Peyer's patch (tissue), 4 donors: Measurements from ENCODE around the gene SAMD11. TPM values are rescaled to one million over a fixed set of nuclear protein-coding genes. Genes with fewer than 3 reads are reported as not detected.

Source experiments
- DNase-seq, 3 donors: peaks; one replicate each; pipeline ENCODE4 v3.0.0-alpha.2; 2017 to 2019
- H3K27ac ChIP-seq, 4 donors: fragments of 200-600 bp; sonication (generic); one replicate each; pipeline ENCODE4 v1.5.1; 2016 to 2019
- H3K27me3 ChIP-seq, 2 donors: fragments of 200-600 bp; sonication (generic); one replicate each; pipeline ENCODE4 v1.5.1; 2019
- H3K36me3 ChIP-seq, 3 donors: fragments of 200-600 bp; sonication (generic); one replicate each; pipeline ENCODE4 v1.5.1; 2016 to 2019
- H3K4me1 ChIP-seq, 4 donors: fragments of 200-600 bp; sonication (generic); one replicate each; pipeline ENCODE4 v1.5.1; 2016 to 2019
- H3K4me3 ChIP-seq, 4 donors: fragments of 200-600 bp; sonication (generic); 1 replicate in 3 of 4; 2 replicates in 1 of 4; pipeline ENCODE4 v1.5.1; 2016 to 2019; ENCODE audit warnings: mild to moderate bottlenecking in 1 of 4
- H3K9me3 ChIP-seq, 4 donors: fragments of 200-600 bp; sonication (generic); one replicate each; pipeline ENCODE4 v1.5.1; 2016 to 2019; ENCODE audit warnings: mild to moderate bottlenecking in 1 of 4
- CTCF ChIP-seq, 6 experiments: fragments of 450-650 bp in 4 of 6; fragments of 200-600 bp in 2 of 6; sonication (generic) in 1 of 6; IDR thresholded peaks; one replicate each; pipeline ENCODE4 v1.5.1; 2017 to 2019; ENCODE audit warnings: antibody characterized with exemption in 6 of 6, mild to moderate bottlenecking in 3 of 6, moderate library complexity in 1 of 6
- POLR2A ChIP-seq, 2 donors: fragments of 450-650 bp; IDR thresholded peaks; one replicate each; pipeline ENCODE4 v1.5.1; 2017; ENCODE audit warnings: antibody characterized with exemption in 2 of 2, mild to moderate bottlenecking in 2 of 2, moderate library complexity in 2 of 2
- total RNA-seq, 4 donors: library from RNA; depleted of rRNA; stranded (reverse); fragments of >200 nt; gene quantifications; one replicate each; pipeline ENCODE4 v1.1.0, GENCODE V29; 2016

SAMD11 gene
- total RNA-seq, 4 donors from 2014 or later: 1.1 to 5.0 (median 2.2) TPM

DNA sequence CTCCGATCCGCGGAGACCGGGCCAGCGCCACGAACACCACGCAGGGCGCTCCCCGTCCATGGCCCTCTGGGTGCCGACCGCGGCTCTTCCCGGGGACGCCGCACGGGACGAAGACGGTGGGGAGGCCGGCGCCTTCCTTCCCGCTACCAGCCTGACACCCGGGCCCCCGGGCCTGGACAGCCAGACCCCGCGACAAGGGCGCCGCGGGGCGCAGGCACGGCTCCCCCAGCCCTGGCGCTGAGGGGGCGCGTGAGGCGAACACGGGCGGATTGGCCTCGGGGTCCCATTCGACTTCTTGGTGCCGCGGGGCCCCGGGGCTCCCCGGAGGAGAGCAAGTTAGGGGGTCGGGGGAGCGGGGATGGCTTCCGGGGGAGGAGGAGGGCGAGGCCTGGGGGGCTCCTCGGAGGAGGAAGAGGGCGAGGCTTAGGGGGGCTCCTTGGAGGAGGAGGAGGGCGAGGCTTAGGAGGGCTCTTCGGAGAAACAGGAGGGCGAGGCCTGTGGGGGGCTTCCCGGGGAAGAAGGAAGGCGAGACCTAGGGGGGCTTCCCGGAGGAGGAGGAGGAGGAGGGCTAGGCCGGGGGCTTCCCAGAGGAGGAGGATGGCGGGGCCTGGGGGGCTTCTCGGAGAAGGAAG lies 36.1 kb downstream of the SAMD11 start:
- Histone ChIP-seq H3K27me3 (no peaks in the 10 kb centered on the region), H3K4me1 (peaks cover 5 to 36% (median 24%) of the 10 kb centered on the region in 4 donors), H3K27ac (peak overlapping the region in 2 of 4 donors; percentile 35 to 72), H3K9me3 (no peaks in the 10 kb centered on the region), H3K4me3 (peak overlapping the region; percentile 88 to 100 (median 92)), H3K36me3 (peaks cover 0 to 31% (median 0%) of the 10 kb centered on the region in 3 donors)
- TF ChIP-seq CTCF (IDR thresholded peaks at IDR 0.05) (no peak), POLR2A (IDR thresholded peaks at IDR 0.05) (no peak)
- no peak for DNase-seq

DNA sequence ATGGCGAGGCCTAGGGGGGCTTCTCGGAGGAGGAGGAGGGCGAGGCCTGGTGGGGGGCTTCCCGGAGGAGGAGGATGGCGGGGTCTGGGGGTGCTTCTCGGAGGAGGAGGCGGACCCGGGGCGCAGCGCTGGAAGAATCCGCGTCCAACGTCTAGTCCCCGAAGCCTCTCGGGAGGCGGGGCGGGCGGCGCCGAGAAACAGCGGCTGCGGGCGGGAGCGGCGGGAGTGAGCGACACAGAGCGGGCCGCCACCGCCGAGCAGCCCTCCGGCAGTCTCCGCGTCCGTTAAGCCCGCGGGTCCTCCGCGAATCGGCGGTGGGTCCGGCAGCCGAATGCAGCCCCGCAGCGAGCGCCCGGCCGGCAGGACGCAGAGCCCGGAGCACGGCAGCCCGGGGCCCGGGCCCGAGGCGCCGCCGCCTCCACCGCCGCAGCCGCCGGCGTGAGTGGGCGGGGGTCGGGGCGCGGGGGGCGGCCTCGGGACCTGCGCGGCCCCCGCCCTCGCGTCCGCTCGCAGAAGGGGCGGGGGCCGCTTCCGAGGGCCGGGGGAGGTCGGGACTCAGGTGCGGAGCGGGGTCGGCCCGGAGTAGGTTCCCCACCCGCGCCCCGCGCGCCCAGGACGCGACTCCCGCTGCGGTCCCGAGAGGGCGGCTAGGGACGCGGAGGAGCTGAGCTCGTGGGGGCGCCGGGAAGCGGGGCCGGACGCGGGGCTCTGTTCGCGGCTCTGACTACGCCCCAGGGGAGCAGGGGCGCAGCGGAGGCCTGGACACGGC lies 36.8 kb downstream of the SAMD11 start, which contains the start of gene KLHL17:
KLHL17 (plus strand) TSS at position 222 of the 769 bp plus-strand sequence; CDS start at position 332, 110 bp downstream.
- TF ChIP-seq POLR2A (IDR thresholded peaks at IDR 0.05): no peak
- TF ChIP-seq CTCF (IDR thresholded peaks at IDR 0.05): peak in 1 of 6 experiments; percentile 8
- no peaks in the 10 kb centered on the region for H3K27me3 ChIP-seq
- peak within 1 kb of the TSS; percentile 88 to 100 (median 92) for H3K4me3 ChIP-seq
- DNase-seq: peak; percentile 75 to 89 (median 82)
- H3K9me3 ChIP-seq: no peaks in the 10 kb centered on the region
- H3K4me1 ChIP-seq: peaks cover 5 to 36% (median 24%) of the 10 kb centered on the region in 4 donors
- peak within 1 kb of the TSS in 2 of 4 donors; percentile 35 to 72 for H3K27ac ChIP-seq
- peaks cover 0 to 24% (median 0%) of the 10 kb centered on the region in 3 donors for H3K36me3 ChIP-seq

DNA sequence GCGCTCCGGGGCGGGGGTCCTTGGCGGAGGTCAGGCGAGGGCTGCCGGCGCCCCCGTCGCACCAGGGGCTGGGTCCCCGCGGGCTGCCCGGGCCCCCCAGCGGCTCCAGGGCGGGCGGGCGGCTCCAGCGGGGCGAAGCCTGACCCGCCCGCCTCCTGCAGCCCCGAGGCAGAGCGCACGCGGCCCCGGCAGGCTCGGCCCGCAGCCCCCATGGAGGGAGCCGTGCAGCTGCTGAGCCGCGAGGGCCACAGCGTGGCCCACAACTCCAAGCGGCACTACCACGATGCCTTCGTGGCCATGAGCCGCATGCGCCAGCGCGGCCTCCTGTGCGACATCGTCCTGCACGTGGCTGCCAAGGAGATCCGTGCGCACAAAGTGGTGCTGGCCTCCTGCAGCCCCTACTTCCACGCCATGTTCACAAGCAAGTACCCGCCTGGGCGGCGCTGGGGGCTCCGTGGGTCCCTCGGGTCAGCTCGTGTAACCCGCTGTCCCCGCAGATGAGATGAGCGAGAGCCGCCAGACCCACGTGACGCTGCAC lies 37.5 kb downstream of the SAMD11 start:
- no peak for TF ChIP-seq POLR2A (IDR thresholded peaks at IDR 0.05)
- no peak for TF ChIP-seq CTCF (IDR thresholded peaks at IDR 0.05)
- no peaks in the 10 kb centered on the region for H3K27me3 ChIP-seq
- H3K4me3 ChIP-seq: peak overlapping the region; percentile 88 to 100 (median 92)
- peaks cover 5 to 43% (median 27%) of the 10 kb centered on the region in 4 donors for H3K4me1 ChIP-seq
- H3K27ac ChIP-seq: peak overlapping the region in 2 of 4 donors; percentile 35 to 72
- H3K9me3 ChIP-seq: no peaks in the 10 kb centered on the region
- DNase-seq: no peak
- peaks cover 0 to 18% (median 0%) of the 10 kb centered on the region in 3 donors for H3K36me3 ChIP-seq

DNA sequence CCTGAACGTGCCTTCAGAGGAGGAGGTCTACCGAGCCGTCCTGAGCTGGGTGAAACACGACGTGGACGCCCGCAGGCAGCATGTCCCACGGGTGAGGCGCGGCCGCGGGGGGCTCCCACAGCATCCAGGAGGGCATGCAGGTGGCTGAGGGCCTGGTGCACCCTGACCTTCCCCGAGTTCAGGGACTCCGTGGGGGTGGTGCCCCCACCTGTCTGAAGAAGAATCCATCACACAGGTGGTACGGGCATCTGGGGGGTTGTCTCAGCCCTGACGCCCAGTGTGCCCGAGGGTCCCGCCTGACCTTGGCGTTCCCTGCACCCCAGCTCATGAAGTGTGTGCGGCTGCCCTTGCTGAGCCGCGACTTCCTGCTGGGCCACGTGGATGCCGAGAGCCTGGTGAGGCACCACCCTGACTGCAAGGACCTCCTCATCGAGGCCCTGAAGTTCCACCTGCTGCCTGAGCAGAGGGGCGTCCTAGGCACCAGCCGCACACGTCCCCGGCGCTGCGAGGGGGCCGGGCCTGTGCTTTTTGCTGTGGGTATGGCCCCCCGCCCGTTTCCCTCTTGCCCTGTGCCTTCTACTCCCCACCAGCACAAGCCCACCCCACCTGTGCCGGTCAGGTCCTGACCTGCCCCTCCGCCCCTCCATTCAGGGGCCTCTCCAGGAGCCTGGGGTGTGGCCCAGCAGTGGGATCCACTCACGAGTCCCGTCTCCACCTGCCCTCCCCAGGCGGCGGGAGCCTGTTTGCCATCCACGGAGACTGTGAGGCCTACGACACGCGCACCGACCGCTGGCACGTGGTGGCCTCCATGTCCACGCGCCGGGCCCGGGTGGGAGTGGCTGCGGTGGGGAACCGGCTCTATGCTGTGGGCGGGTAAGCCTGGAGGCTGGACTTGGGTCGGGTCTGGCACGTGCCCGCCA lies 38.9 kb downstream of the SAMD11 start:
- Histone ChIP-seq H3K9me3 (no peaks in the 10 kb centered on the region), H3K27me3 (no peaks in the 10 kb centered on the region), H3K4me1 (peaks cover 5 to 48% (median 33%) of the 10 kb centered on the region in 4 donors), H3K4me3 (no peak overlapping the region), H3K36me3 (peaks cover 0 to 10% (median 0%) of the 10 kb centered on the region in 3 donors), H3K27ac (no peak overlapping the region)
- DNase-seq: no peak
- TF ChIP-seq CTCF (IDR thresholded peaks at IDR 0.05): no peak
- no peak for TF ChIP-seq POLR2A (IDR thresholded peaks at IDR 0.05)

DNA sequence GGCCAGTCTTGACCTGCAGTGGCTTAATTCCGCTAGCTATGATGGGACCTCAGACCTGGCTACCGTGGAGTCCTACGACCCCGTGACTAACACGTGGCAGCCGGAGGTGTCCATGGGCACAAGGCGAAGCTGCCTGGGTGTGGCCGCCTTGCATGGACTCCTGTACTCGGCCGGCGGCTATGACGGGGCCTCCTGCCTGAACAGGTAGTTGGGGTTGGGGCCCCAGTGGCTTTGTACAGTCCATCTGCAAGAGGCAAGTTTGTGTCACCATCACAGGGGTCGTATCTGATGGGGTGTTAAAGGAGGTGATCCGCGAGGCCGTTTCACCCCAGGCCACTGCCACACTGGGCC lies 39.6 kb downstream of the SAMD11 start:
- Histone ChIP-seq H3K4me3 (no peak overlapping the region), H3K27ac (no peak overlapping the region), H3K27me3 (no peaks in the 10 kb centered on the region), H3K9me3 (no peaks in the 10 kb centered on the region), H3K36me3 (peaks cover 0 to 10% (median 0%) of the 10 kb centered on the region in 3 donors), H3K4me1 (peaks cover 5 to 44% (median 27%) of the 10 kb centered on the region in 4 donors)
- TF ChIP-seq POLR2A (IDR thresholded peaks at IDR 0.05) (no peak), CTCF (IDR thresholded peaks at IDR 0.05) (no peak)
- DNase-seq: no peak
